CD4-positive, alpha-beta T cell treated with Interleukin-17A for 4 hours (primary cell): ENCODE measurements around the gene IRF5.
"Not testable (repeated sequence)": the region's sequence is repeated elsewhere in the genome, so short reads cannot be mapped to it uniquely, and the experiment has no call there.

Source experiments
- DNase-seq: peaks from one replicate; pipeline ENCODE4 v3.0.0-alpha.2; 2020; ENCODE audit warnings: mixed read lengths

IRF5 gene

GRCh38 chr7:128974241-128974934 is 36.7 kb downstream of the IRF5 start:
- DNase-seq = no peak

DNA sequence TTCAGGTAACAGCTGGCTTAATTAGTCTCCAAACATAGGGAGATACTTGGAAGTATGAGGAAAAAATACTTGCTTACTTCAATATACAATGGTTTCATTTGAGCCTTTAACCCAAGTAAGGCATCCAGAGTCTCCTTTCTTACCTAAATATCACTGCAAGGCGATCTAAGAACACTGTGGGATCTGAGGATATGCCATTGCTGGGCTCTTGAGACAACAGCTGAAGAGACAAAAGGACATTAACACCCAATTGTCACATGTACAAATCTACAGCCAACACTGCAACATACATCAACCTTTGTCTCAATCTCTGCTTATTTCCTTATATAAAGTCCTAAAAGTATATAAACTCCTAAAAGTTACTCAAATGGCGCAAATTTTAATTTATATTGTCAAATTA is 44.4 kb downstream of the IRF5 start:
- no peak for DNase-seq

- DNase-seq = no peak
Measured at GRCh38 chr7:128985660-128986059, 47.9 kb downstream of the IRF5 start.

GRCh38 chr7:128986609-128987008 is 48.9 kb downstream of the IRF5 start:
- DNase-seq = no peak

- no peak for DNase-seq
Measured at GRCh38 chr7:128988372-128988771, 50.6 kb downstream of the IRF5 start.

DNA sequence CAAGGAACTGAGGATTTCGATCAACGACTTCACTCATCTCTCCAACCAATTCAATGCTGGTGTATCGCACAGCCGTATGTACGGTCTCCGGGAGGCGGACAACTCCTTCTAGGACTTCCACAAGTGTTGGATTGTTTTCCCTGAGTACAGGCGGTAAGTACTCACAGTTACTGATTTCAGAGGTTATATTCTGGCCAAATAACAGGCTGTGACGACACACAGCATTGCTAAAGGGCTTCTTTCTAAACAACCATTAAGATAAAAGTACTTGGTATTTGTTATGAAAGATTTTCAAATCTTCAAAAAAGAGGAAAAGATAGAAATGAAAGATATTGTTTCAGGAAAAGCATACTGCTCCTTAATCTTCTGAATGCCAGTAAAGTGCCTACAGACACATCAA is 52.2 kb downstream of the IRF5 start:
- no peak for DNase-seq

- no peak for DNase-seq
Measured at GRCh38 chr7:128993419-128993818, 55.7 kb downstream of the IRF5 start.

GRCh38 chr7:128994560-128994959 is 56.8 kb downstream of the IRF5 start:
- not testable (repeated sequence) for DNase-seq

DNA sequence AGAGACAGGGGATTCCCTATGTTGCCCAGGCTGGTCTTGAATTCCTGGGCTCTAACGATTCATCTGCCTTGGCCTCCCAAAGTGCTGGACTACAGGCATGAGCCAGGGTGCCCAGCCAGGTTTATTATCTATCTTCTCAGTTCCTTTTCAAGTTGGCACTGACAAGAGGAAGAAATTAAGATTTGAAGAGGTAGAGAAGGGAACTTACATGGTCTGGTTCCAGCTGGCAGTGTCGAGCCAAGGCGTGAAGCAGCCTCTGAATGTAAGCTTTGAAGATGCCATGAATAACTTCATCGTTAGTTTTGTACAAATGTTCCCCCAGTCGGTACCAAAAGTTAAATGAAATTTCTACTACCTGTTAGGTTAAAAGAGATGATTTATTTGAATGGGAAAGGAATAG is 59.5 kb downstream of the IRF5 start:
- DNase-seq = no peak
